AG20443 (cell line): ENCODE data around the gene OR2A25.

ENCODE experiments used
- DNase-seq: peaks from one replicate; pipeline ENCODE4 v3.0.0; 2012; ENCODE audit warnings: low spot score, mixed read lengths

Gene OR2A25

DNA sequence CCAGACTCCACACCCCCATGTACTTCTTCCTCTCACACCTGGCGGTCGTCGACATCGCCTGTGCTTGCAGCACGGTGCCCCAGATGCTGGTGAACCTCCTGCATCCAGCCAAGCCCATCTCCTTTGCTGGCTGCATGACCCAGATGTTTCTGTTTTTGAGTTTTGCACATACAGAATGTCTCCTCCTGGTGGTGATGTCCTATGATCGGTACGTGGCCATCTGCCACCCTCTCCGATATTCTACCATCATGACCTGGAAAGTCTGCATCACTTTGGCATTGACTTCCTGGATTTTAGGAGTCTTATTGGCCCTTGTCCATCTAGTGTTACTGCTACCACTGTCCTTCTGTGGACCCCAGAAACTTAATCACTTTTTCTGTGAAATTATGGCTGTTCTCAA, 4.8 kb downstream of the OR2A25 start:
- no peak for DNase-seq

DNA sequence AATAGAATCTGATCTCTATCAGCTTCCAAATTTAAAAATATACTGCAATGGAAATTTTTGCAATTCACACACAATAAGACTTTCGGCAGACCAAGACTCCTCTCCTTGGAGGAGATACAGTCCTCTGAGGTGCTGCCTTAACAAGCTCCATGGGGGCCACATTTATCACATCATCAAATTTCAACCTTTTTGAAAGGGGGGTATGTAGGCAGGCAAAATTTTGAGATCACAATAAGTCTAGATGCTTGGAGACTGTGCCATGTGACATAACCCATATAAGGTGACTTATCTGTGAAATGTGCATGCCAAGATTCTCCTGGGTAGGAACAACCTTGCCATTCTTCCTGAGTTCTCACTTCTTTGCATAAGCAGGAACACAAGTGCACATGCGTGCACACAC, 16.4 kb downstream of the OR2A25 start, which contains the start of gene OR2A12:
TSS of gene OR2A12 (plus strand) at position 301 of the 400 bp plus-strand sequence. CDS start 8,830 bp downstream, outside the sequence.
- no peak for DNase-seq

DNA sequence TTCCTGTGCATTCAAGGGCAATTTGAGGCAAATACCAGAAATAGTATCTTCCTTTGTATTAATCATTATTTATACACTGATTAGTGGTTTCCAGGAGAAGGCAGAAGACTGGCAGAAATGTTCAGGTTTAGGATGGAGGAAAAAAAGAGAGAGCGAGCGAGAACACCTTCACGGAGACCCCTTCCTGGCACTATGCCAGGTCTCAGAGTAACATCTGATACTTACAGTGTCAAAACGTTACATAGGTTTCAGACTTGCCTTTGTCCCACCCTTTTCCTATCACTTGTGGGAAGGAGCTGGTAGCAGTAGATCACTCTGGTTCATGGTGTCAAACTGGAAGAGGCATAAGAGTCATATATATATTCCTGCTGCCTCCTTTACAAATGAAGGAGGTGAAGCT, 17.1 kb downstream of the OR2A25 start:
- no peak for DNase-seq

DNA sequence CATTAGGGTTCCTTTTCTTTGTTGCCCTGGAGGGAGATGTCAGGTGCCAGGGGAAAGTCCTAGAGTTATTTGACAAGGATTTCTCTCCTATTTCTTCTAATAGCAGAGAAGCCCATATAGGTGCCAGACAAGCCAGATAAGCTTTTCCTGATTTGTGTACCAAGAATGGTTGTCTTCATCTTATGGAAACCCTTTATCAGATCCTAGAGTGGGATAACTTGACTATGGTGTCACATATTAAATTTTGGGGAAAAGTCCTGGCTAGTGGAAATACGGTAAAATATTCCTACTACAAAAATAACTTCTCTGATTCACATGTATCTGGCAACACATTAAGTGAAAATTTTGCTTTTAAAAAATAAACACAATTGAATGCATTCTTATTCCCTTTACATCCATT, 17.6 kb downstream of the OR2A25 start:
- DNase-seq: no peak

DNA sequence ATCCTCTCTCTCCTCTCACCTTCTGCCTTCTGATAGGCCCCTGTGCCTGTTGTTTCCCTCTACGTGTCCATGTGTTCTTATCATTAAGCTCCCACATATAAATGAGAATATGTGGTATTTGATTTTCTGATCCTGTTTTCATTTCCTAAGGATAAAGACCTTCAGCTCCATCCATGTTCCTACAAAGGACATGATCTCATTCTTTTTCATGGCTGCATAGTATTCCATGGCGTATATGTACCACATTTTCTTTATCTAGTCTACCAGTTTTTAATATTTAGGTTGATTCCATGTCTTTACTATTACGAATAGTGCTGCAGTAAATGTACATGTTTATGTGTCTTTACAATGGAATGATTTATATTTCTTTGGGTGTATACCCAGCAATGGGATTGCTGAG, 21.1 kb downstream of the OR2A25 start:
- DNase-seq: no peak

DNA sequence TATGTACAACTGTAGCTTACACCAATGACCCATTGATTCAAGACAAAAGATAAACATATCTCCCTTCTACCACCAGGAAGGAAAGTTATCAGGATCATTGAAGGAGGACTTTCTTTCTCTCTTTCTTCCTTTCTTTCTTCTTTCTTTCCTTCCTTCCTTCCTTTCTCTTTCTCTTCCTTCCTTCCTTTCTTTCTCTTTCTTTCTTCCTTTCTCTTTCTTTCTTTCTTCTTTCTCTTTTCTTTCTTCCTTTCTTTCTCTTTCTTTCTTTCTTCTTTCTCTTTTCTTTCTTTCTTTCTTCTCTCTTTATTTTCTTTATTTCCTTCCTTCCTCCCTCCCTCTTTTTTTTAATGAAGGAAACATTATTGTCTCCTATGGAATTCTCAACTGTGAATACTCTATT, 29.2 kb downstream of the OR2A25 start:
- no peak for DNase-seq

DNA sequence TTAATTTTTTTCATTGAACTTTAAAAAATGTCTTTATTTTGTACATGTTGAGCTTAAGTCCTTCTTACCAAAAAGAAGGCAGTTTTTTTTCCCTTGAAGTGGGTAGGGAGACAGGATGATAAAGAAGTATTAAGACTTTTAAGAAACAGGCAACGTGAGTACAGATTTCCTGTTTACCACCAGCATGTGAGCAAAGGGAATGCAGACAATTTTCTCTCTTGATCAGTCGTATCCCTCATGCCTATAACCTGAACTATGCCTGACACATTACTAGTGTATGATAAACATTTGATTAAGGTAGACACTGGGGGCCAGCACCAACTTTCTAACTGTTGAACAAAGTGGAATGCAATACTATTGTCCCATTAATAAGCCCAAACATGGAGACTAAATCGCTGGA, 31.0 kb downstream of the OR2A25 start:
- DNase-seq: no peak

DNA sequence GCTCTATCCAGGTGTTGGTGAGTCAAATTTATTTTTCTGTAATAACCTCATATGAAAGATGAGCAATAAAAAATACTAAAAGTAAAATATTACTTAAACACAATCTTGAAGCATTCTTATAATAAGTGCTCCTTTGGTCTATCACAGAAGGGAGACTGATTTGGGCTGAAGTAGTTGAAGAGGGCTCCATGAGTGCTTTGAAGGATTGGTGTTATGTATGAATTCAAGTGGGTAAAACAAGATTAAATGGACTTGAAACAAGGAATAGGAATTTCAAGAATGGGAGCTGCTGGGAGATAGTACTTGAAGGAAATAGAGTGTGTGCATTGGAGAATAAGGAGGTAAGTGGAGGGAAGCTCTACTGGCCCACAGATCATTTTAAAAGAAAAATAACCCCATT, 32.4 kb downstream of the OR2A25 start:
- DNase-seq: no peak

DNA sequence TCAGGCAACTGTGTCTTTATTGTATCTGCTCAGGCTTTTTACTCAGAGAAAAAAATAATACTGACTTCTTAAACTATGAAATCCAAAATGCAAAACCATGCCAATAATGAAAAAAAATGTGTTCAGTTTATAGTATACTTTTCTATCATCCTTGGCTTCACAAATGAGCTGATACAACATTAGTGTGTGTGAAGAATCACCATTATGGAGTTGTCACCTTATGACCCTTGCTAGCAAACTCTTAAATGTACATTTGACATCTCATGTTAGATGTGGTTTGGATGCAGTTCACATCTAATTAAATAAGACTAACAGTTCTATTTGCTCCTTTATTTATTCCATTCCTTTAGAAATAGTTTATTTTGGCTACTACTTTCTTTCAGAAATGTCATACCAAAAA, 35.6 kb downstream of the OR2A25 start:
- DNase-seq: no peak

DNA sequence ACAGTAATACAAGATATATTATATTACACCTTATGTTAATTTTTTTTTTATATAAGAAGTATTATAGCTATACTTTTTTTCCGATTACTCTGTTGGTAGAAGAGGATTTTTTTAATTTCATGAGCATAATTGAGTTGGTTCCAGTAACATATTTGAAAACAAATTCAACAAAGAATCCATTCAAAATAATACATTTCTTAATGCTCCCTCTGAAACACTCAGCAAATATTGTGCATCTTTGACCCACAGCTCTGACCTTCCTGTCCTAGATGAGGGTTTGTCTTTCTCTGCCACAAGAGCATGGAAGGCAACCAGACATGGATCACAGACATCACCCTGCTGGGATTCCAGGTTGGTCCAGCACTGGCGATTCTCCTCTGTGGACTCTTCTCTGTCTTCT, 39.7 kb downstream of the OR2A25 start, which contains the start of gene OR2A2:
TSS of gene OR2A2 (plus strand) at position 301 of the 400 bp plus-strand sequence. CDS start at position 301, 0 bp downstream.
- no peak for DNase-seq

DNA sequence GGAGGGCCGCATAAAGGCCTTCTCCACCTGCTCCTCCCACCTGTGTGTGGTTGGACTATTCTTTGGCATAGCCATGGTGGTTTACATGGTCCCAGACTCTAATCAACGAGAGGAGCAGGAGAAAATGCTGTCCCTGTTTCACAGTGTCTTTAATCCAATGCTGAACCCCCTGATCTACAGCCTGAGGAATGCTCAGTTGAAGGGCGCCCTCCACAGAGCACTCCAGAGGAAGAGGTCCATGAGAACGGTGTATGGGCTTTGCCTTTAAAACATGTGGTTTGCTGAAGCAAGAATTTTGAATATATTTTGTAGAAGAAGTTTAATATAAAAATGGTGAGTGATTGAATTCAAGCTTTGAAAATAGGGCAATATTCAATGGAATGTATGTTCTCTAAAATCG, 40.7 kb downstream of the OR2A25 start:
- no peak for DNase-seq

DNA sequence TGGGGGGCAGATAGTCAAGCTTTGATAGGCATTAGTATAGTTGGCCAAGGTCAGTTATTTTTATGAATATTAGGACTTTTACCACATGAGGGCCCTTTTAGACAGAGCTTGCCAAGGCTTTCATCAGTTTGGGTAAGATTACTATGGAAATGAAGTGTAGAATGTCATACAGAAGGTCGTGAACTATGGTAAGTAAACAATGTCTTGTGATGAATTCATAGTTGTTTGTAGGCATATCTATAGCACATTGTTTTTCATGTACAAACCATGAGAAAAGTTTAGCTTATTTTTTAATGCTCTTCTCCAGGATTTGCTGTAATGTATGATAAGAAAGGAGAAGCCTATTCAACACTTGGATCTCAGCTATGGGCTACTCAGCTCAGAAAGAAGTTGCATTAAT, 44.0 kb downstream of the OR2A25 start:
- no peak for DNase-seq

DNA sequence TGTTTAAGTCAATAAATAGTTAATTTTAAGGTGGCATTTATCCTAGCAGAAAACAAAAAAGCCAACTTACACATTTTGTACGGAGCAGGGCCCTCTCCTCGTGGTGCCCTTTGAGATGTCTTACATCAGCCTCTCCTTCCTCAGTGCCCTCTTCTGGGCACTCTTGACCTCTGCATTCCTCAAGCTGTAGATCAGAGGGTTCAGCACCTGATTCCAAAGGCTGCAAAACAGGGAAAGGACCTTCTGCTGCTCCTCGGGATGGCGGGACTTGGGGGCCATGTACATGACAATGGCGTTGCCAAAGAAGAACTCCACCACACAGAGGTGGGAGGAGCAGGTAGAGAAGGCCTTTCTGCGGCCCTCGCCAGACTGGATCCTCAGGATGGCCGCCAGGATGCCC, 48.7 kb downstream of the OR2A25 start:
- no peak for DNase-seq

DNA sequence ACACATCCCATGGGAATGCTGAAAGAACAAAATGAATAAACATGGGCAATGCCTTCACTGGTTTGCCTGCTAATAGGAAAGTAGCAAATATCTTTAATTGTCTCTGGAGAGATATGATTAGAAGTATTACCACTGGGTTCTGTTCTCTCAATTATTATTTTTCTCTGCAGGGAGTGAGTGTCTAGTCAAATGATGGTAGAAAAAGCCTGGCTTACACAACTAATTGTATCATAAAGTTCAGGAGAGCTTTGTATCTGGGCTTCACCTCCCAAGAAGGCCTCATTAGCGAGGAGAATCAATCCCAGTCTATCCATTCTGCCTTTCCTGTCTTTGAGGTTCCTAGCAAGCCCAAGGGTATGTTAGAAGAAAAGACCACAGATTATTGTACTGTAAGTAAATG, 53.3 kb downstream of the OR2A25 start, which contains the start of gene OR2A14:
TSS of gene OR2A14 (plus strand) at position 301 of the 400 bp plus-strand sequence. CDS start 5,937 bp downstream, outside the sequence.
- DNase-seq: no peak
